PC-9 (cell line): ENCODE measurements around the gene COX4I1. TPM values are rescaled to one million over a fixed set of nuclear protein-coding genes. Genes with fewer than 3 reads are reported as not detected.

Experiments used
- BruUV-seq: library from RNA; stranded (reverse); fragments of 400-500 nt; replicated peaks from 2 replicates; lab custom pipeline; 2021; lab: Mats Ljungman, UMichigan
- CTCF ChIA-PET: fragments of 300-600 bp; sonication (Branson Sonifier 250); formaldehyde crosslinking; loops from one replicate; lab custom pipeline; 2022; ENCODE audit warnings: antibody characterized with exemption; lab: Charles Lee
- POLR2A ChIA-PET: fragments of 300-600 bp; sonication (Branson Sonifier 250); formaldehyde crosslinking; loops from one replicate; lab custom pipeline; 2022; ENCODE audit warnings: antibody characterized with exemption; ENCODE audit not compliant: unreplicated experiment; lab: Charles Lee
- DNase-seq, 2 experiments: peaks; one replicate each; pipeline versions ENCODE4 v3.0.0 to v3.0.0-alpha.2; 2015 to 2022; ENCODE audit warnings: mixed read lengths in 1 of 2
- H2AFZ ChIP-seq: fragments of 200-600 bp; sonication (generic); 2 replicates; pipeline ENCODE4 v1.8.1; 2017; ENCODE audit warnings: antibody characterized with exemption
- H3F3A ChIP-seq: fragments of 200-600 bp; sonication (generic); 2 replicates; pipeline ENCODE4 v1.8.1; 2017; ENCODE audit warnings: antibody characterized with exemption, mild to moderate bottlenecking, low read depth; ENCODE audit not compliant: insufficient read depth
- H3K27ac ChIP-seq: fragments of 200-600 bp; sonication (generic); 2 replicates; pipeline ENCODE4 v1.6.1; 2016; ENCODE audit warnings: mixed run types
- H3K27me3 ChIP-seq: fragments of 200-600 bp; sonication (generic); 2 replicates; pipeline ENCODE4 v1.6.1; 2016; ENCODE audit warnings: low read depth, mixed run types; ENCODE audit not compliant: insufficient read depth
- H3K36me3 ChIP-seq: fragments of 200-600 bp; sonication (generic); 2 replicates; pipeline ENCODE4 v1.6.1; 2016; ENCODE audit warnings: low read depth, mixed run types
- H3K4me1 ChIP-seq: fragments of 200-600 bp; sonication (generic); replicated peaks from 2 replicates; pipeline ENCODE4 v1.6.1; 2016; ENCODE audit warnings: mixed run types; ENCODE audit not compliant: insufficient read depth
- H3K4me2 ChIP-seq: fragments of 200-600 bp; sonication (generic); 2 replicates; pipeline ENCODE4 v1.6.1; 2017; ENCODE audit warnings: mixed run types
- H3K4me3 ChIP-seq: fragments of 200-600 bp; sonication (generic); 2 replicates; pipeline ENCODE4 v1.6.1; 2016; ENCODE audit warnings: mixed run types
- H3K79me2 ChIP-seq: fragments of 200-600 bp; sonication (generic); 2 replicates; pipeline ENCODE4 v1.6.1; 2017; ENCODE audit warnings: low read depth, mixed run types
- H3K9me2 ChIP-seq: fragments of 200-600 bp; sonication (generic); 2 replicates; pipeline ENCODE4 v1.8.1; 2017; ENCODE audit warnings: mild to moderate bottlenecking; ENCODE audit not compliant: insufficient read depth
- H3K9me3 ChIP-seq: fragments of 200-600 bp; sonication (generic); 2 replicates; pipeline ENCODE4 v1.8.1; 2016; ENCODE audit warnings: low read depth; ENCODE audit not compliant: insufficient read depth
- H4K20me1 ChIP-seq: fragments of 200-600 bp; sonication (generic); 2 replicates; pipeline ENCODE4 v1.8.1; 2017; ENCODE audit not compliant: insufficient read depth
- CTCF ChIP-seq: fragments of 200-600 bp; sonication (generic); conservative IDR thresholded peaks from 2 replicates; pipeline ENCODE4 v1.6.1; 2017; ENCODE audit warnings: mixed run types, antibody characterized with exemption, mild to moderate bottlenecking, moderate library complexity
- EZH2 ChIP-seq: fragments of 200-600 bp; sonication (generic); IDR thresholded peaks from 2 replicates; pipeline ENCODE4 v1.8.0; 2017; ENCODE audit warnings: antibody characterized with exemption, low read depth
- intact Hi-C: fragments of 100-400 bp; cut with micrococcal nuclease; formaldehyde crosslinking; loops from one replicate; pipeline ENCODE4 v1.10.0; 2022; ENCODE audit not compliant: unreplicated experiment
- total RNA-seq: library from RNA; stranded (reverse); gene quantifications from 2 replicates; pipeline ENCODE4 v1.2.3, GENCODE V29; 2021

Gene COX4I1
- total RNA-seq, 1 experiment from 2014 or later, result 468 TPM

- Histone ChIP-seq H3K9me2 (no peaks in the 10 kb centered on the region), H3K27me3 (no peaks in the 10 kb centered on the region), H3K9me3 (no peaks in the 10 kb centered on the region), H4K20me1 (peaks cover 43% of the 10 kb centered on the region), H3K4me2 (no peak overlapping the region), H3K79me2 (peaks cover 96% of the 10 kb centered on the region), H3F3A (no peaks in the 10 kb centered on the region), H2AFZ (no peak overlapping the region), H3K4me3 (no peak overlapping the region), H3K4me1 (peaks cover 16% of the 10 kb centered on the region), H3K27ac (no peak overlapping the region), H3K36me3 (peaks cover 4% of the 10 kb centered on the region; the same call in 1 of the 2 replicates)
- no peak for DNase-seq
- POLR2A ChIA-PET, result interaction anchor here (0.6 kb wide), 1 partner anchor 100 kb away, joined by 3 read pairs; no protein-coding TSS in a partner anchor
- CTCF ChIA-PET, result no interaction called here
- no peak for TF ChIP-seq CTCF
- TF ChIP-seq EZH2, result no peak
- intact Hi-C loops, result no loop called here
- BruUV-seq, result no TSS peak
Observed at GRCh38 chr16:85796152-85796551, 3.3 kb upstream of the COX4I1 start.

- ChIA-PET POLR2A (interaction anchor here (0.6 kb wide), 1 partner anchor 100 kb away, joined by 3 read pairs; no protein-coding TSS in a partner anchor), CTCF (no interaction called here)
- H3K79me2 ChIP-seq, result peaks cover 96% of the 10 kb centered on the region
- no peak overlapping the region for H2AFZ ChIP-seq
- no peaks in the 10 kb centered on the region for H3K9me2 ChIP-seq
- H3K4me1 ChIP-seq, result peaks cover 16% of the 10 kb centered on the region
- H3F3A ChIP-seq, result 0 out of 2 replicates have a peak, but pooled peaks cover 4% of the 10 kb centered on the region
- H3K4me3 ChIP-seq, result no peak overlapping the region
- H3K9me3 ChIP-seq, result no peaks in the 10 kb centered on the region
- H4K20me1 ChIP-seq, result peaks cover 43% of the 10 kb centered on the region
- no peak for DNase-seq
- intact Hi-C loops, result no loop called here
- TF ChIP-seq CTCF, result no peak
- TF ChIP-seq EZH2, result no peak
- no peak overlapping the region for H3K4me2 ChIP-seq
- no peaks in the 10 kb centered on the region for H3K27me3 ChIP-seq
- BruUV-seq, result no TSS peak
- H3K36me3 ChIP-seq, result peaks cover 4% of the 10 kb centered on the region; the same call in 1 of the 2 replicates
- no peak overlapping the region for H3K27ac ChIP-seq
Observed at GRCh38 chr16:85796599-85796998, 2.9 kb upstream of the COX4I1 start.

- peaks cover 43% of the 10 kb centered on the region for H4K20me1 ChIP-seq
- peaks cover 13% of the 10 kb centered on the region for H3K36me3 ChIP-seq
- H2AFZ ChIP-seq, result peak overlapping the region; percentile 94; the same call in 1 of the 2 replicates
- peak overlapping the region; percentile 86 for H3K4me2 ChIP-seq
- H3K27me3 ChIP-seq, result no peaks in the 10 kb centered on the region
- no peak for DNase-seq
- H3K9me2 ChIP-seq, result no peaks in the 10 kb centered on the region
- ChIA-PET CTCF (interaction anchor here (0.6 to 0.7 kb wide), 2 partner anchors 15 to 31 kb away, joined by 3 read pairs; no protein-coding TSS in a partner anchor), POLR2A (interaction anchor here (0.7 to 0.8 kb wide), 2 partner anchors 444 to 626 kb away, joined by 3 read pairs; no protein-coding TSS in a partner anchor)
- no peak for TF ChIP-seq CTCF
- TF ChIP-seq EZH2, result no peak
- peaks cover 10% of the 10 kb centered on the region; the same call in 1 of the 2 replicates for H3F3A ChIP-seq
- BruUV-seq, result no TSS peak
- intact Hi-C loops, result no loop called here
- no peaks in the 10 kb centered on the region for H3K9me3 ChIP-seq
- H3K4me3 ChIP-seq, result peak overlapping the region; percentile 95
- H3K79me2 ChIP-seq, result peaks cover 87% of the 10 kb centered on the region
- H3K4me1 ChIP-seq, result peaks cover 16% of the 10 kb centered on the region
- no peak overlapping the region for H3K27ac ChIP-seq
Observed at GRCh38 chr16:85798283-85798776, 1.2 kb upstream of the COX4I1 start.
